WERI-Rb-1 (cell line): ENCODE measurements around the gene B4GALNT4.

Experiments used
- DNase-seq: peaks from one replicate; pipeline ENCODE4 v3.0.0-alpha.2; 2020
- H3K27ac ChIP-seq: fragments of 250-450 bp; sonication (Bioruptor Pico); 2 replicates; pipeline ENCODE4 v1.5.1; 2020; ENCODE audit warnings: mild to moderate bottlenecking, moderate library complexity
- H3K27me3 ChIP-seq: fragments of 250-450 bp; sonication (Bioruptor Pico); 2 replicates; pipeline ENCODE4 v1.5.1; 2021; ENCODE audit warnings: mild to moderate bottlenecking, low read depth, moderate library complexity; ENCODE audit not compliant: insufficient read depth, severe bottlenecking
- H3K36me3 ChIP-seq: fragments of 250-450 bp; sonication (Bioruptor Pico); 2 replicates; pipeline ENCODE4 v1.5.1; 2020; ENCODE audit warnings: mild to moderate bottlenecking, moderate library complexity
- H3K4me3 ChIP-seq: 2 replicates; pipeline ENCODE4 v1.5.1; 2011; ENCODE audit warnings: low read depth, mild to moderate bottlenecking, control low read depth, low read length
- H3K9me3 ChIP-seq: fragments of 250-450 bp; sonication (Bioruptor Pico); 2 replicates; pipeline ENCODE4 v1.5.1; 2021; ENCODE audit warnings: mild to moderate bottlenecking, moderate library complexity; ENCODE audit not compliant: severe bottlenecking
- CTCF ChIP-seq: IDR thresholded peaks from 2 replicates; pipeline ENCODE4 v1.5.1; 2011; ENCODE audit warnings: low read depth, mild to moderate bottlenecking, control low read depth, inconsistent platforms, low read length

B4GALNT4 gene

GRCh38 chr11:379205-380094 is 10.2 kb downstream of the B4GALNT4 start:
- peaks cover 59% of the 10 kb centered on the region for H3K36me3 ChIP-seq
- H3K27ac ChIP-seq: no peak overlapping the region
- TF ChIP-seq CTCF: no peak
- H3K4me3 ChIP-seq: no peak overlapping the region
- no peaks in the 10 kb centered on the region for H3K9me3 ChIP-seq
- no peak for DNase-seq
- no peaks in the 10 kb centered on the region for H3K27me3 ChIP-seq

GRCh38 chr11:380095-380480 is 10.8 kb downstream of the B4GALNT4 start:
- Histone ChIP-seq H3K9me3 (no peaks in the 10 kb centered on the region), H3K4me3 (no peak overlapping the region), H3K36me3 (peaks cover 59% of the 10 kb centered on the region), H3K27ac (no peak overlapping the region), H3K27me3 (no peaks in the 10 kb centered on the region)
- DNase-seq: no peak
- no peak for TF ChIP-seq CTCF

GRCh38 chr11:380491-380890 is 11.2 kb downstream of the B4GALNT4 start:
- no peak for TF ChIP-seq CTCF
- no peak for DNase-seq
- Histone ChIP-seq H3K27ac (no peak overlapping the region), H3K4me3 (no peak overlapping the region), H3K36me3 (peaks cover 55% of the 10 kb centered on the region), H3K9me3 (no peaks in the 10 kb centered on the region), H3K27me3 (no peaks in the 10 kb centered on the region)

DNA sequence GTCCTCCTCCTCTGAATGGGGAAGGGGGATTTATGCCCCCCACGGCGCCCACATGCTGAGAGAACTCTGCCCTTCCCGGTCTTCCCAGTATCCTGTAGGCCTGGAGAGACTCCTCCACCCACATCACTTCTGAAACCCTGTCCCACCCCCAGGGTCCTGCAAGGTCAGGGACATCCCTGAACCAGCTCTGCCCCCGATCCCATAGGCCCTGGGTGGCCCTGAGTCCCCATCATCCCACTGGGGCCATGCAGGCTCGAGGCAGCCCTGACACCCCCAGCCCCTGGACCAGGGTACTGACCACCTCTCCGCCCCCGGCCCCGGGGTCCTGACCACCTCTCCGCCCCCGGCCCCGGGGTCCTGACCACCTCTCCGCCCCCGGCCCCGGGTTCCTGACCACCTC is 11.7 kb downstream of the B4GALNT4 start:
- H3K27me3 ChIP-seq: no peaks in the 10 kb centered on the region
- no peak overlapping the region for H3K27ac ChIP-seq
- no peak overlapping the region for H3K4me3 ChIP-seq
- no peak for DNase-seq
- H3K9me3 ChIP-seq: peaks cover 4% of the 10 kb centered on the region
- H3K36me3 ChIP-seq: peaks cover 52% of the 10 kb centered on the region
- TF ChIP-seq CTCF: no peak

- H3K9me3 ChIP-seq: peaks cover 10% of the 10 kb centered on the region
- H3K27ac ChIP-seq: no peak overlapping the region
- TF ChIP-seq CTCF: no peak
- no peaks in the 10 kb centered on the region for H3K27me3 ChIP-seq
- DNase-seq: no peak
- no peak overlapping the region for H3K4me3 ChIP-seq
- H3K36me3 ChIP-seq: peaks cover 52% of the 10 kb centered on the region
Observed at GRCh38 chr11:381501-382072, 12.3 kb downstream of the B4GALNT4 start.
